Effector memory CD4-positive, alpha-beta T cell (primary cell): ENCODE measurements around the gene SLC35E3.

Experiments
- DNase-seq, 3 donors: peaks; one replicate each; pipeline ENCODE4 v3.0.0-alpha.2; 2020
- H3K27ac ChIP-seq: 2 replicates; pipeline ENCODE4 v1.7.0; 2013; ENCODE audit warnings: mild to moderate bottlenecking, low read length, moderate library complexity; ENCODE audit not compliant: insufficient read depth, poor library complexity, severe bottlenecking
- H3K27me3 ChIP-seq: replicated peaks from 2 replicates; pipeline ENCODE4 v1.7.0; 2013; ENCODE audit warnings: mild to moderate bottlenecking, low read length; ENCODE audit not compliant: insufficient read depth, control insufficient read depth, poor library complexity, severe bottlenecking
- H3K36me3 ChIP-seq: 2 replicates; pipeline ENCODE4 v1.7.0; 2013; ENCODE audit warnings: mild to moderate bottlenecking, low read length, moderate library complexity; ENCODE audit not compliant: control insufficient read depth, insufficient read depth
- H3K4me1 ChIP-seq: 2 replicates; pipeline ENCODE4 v1.7.0; 2013; ENCODE audit warnings: low read length, mild to moderate bottlenecking; ENCODE audit not compliant: control insufficient read depth, insufficient read depth, poor library complexity, severe bottlenecking
- H3K4me3 ChIP-seq: 2 replicates; pipeline ENCODE4 v1.7.0; 2013; ENCODE audit warnings: low read length, low read depth, mild to moderate bottlenecking; ENCODE audit not compliant: insufficient read depth, poor library complexity, severe bottlenecking
- H3K9me3 ChIP-seq: 2 replicates; pipeline ENCODE4 v1.7.0; 2013; ENCODE audit warnings: mild to moderate bottlenecking, low read length, moderate library complexity; ENCODE audit not compliant: control insufficient read depth

SLC35E3 gene

GRCh38 chr12:68750506-68750905 lies 4.5 kb downstream of the SLC35E3 start:
- Histone ChIP-seq H3K36me3 (peaks cover 9% of the 10 kb centered on the region), H3K4me1 (peaks cover 8% of the 10 kb centered on the region), H3K4me3 (no peak overlapping the region), H3K27me3 (no peaks in the 10 kb centered on the region), H3K27ac (no peak overlapping the region), H3K9me3 (no peaks in the 10 kb centered on the region)
- DNase-seq = no peak

- DNase-seq = no peak
- Histone ChIP-seq H3K27ac (no peak overlapping the region), H3K9me3 (no peaks in the 10 kb centered on the region), H3K36me3 (peaks cover 17% of the 10 kb centered on the region), H3K27me3 (no peaks in the 10 kb centered on the region), H3K4me3 (no peak overlapping the region), H3K4me1 (no peaks in the 10 kb centered on the region)
Measured at GRCh38 chr12:68755536-68756243, 9.7 kb downstream of the SLC35E3 start.

DNA sequence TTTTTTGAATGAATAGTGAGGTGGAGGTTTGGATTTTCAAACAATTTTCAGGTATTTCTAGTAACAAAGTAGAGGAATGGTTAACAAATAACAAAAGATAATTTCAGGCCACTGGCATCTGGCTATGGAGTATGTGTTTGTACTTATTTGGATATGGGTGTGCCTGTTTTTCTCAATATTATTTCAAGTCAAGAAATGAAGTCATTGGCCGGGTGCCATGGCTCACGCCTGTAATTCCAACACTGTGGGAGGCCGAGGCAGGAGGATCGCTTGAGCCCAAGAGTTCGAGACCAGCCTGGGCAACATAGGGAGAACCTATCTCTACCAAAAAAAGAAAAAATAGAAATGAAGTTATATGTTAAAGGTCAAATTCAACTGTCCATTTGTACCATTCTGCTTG lies 13.9 kb downstream of the SLC35E3 start:
- Histone ChIP-seq H3K36me3 (peaks cover 13% of the 10 kb centered on the region), H3K4me1 (no peaks in the 10 kb centered on the region), H3K27ac (no peak overlapping the region), H3K4me3 (no peak overlapping the region), H3K9me3 (no peaks in the 10 kb centered on the region), H3K27me3 (no peaks in the 10 kb centered on the region)
- DNase-seq = no peak

GRCh38 chr12:68760806-68761441 lies 14.9 kb downstream of the SLC35E3 start:
- DNase-seq = no peak
- Histone ChIP-seq H3K4me1 (no peaks in the 10 kb centered on the region), H3K4me3 (no peak overlapping the region), H3K9me3 (no peaks in the 10 kb centered on the region), H3K36me3 (peaks cover 5% of the 10 kb centered on the region), H3K27me3 (no peaks in the 10 kb centered on the region), H3K27ac (no peak overlapping the region)

- Histone ChIP-seq H3K27ac (no peak overlapping the region), H3K36me3 (peaks cover 5% of the 10 kb centered on the region), H3K27me3 (no peaks in the 10 kb centered on the region), H3K4me1 (no peaks in the 10 kb centered on the region), H3K9me3 (no peaks in the 10 kb centered on the region), H3K4me3 (no peak overlapping the region)
- DNase-seq = no peak
Measured at GRCh38 chr12:68761442-68761812, 15.5 kb downstream of the SLC35E3 start.

- DNase-seq = no peak
- Histone ChIP-seq H3K36me3 (peaks cover 5% of the 10 kb centered on the region), H3K4me1 (no peaks in the 10 kb centered on the region), H3K27me3 (no peaks in the 10 kb centered on the region), H3K27ac (no peak overlapping the region), H3K9me3 (no peaks in the 10 kb centered on the region), H3K4me3 (no peak overlapping the region)
Measured at GRCh38 chr12:68761901-68762630, 16.1 kb downstream of the SLC35E3 start.

- no peak for DNase-seq
- no peaks in the 10 kb centered on the region for H3K4me1 ChIP-seq
- H3K27me3 ChIP-seq = no peaks in the 10 kb centered on the region
- H3K9me3 ChIP-seq = no peaks in the 10 kb centered on the region
- H3K27ac ChIP-seq = no peak overlapping the region
- peaks cover 5% of the 10 kb centered on the region for H3K36me3 ChIP-seq
- no peak overlapping the region for H3K4me3 ChIP-seq
Measured at GRCh38 chr12:68762691-68763090, 16.7 kb downstream of the SLC35E3 start.

DNA sequence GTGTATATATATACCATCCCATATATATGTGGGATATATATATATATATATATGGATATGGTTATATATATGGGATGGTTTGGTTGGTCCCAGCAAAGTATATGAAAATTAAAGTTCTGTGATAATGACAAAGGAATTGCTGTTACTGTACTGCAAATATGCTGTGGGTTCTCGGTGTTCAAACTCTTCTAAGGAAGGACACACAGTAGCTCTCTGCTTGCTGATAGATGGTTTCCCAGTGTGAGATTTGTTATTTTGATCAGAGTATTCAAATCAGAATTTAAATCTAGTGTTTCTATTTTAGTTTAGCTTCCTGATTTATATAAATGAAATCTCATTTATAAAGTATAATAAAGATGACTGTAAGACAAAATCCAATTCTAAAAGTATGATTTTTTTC lies 19.7 kb downstream of the SLC35E3 start:
- H3K9me3 ChIP-seq = no peaks in the 10 kb centered on the region
- H3K36me3 ChIP-seq = no peaks in the 10 kb centered on the region
- H3K27me3 ChIP-seq = no peaks in the 10 kb centered on the region
- no peak overlapping the region for H3K4me3 ChIP-seq
- H3K4me1 ChIP-seq = no peaks in the 10 kb centered on the region
- DNase-seq = no peak
- no peak overlapping the region for H3K27ac ChIP-seq

DNA sequence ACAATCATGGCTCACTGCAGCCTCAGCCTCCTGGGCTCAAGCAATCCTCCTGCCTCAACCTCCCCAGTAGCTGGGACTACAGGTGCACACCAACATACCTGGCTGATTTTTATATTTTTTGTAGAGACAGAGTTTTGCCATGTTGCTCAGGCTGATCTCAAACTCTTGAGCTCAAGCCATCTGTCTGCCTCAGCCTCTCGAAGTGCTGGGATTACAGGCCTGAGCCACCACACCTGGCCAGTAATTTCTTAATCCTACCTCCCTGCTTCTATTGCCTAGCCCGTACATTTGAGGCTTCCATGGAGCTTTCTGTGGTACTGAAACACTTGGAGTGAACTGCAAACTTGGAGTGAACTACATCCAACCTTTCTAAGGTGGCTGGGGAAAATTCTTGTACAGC lies 20.7 kb downstream of the SLC35E3 start:
- DNase-seq = no peak
- Histone ChIP-seq H3K4me1 (no peaks in the 10 kb centered on the region), H3K4me3 (no peak overlapping the region), H3K27ac (no peak overlapping the region), H3K36me3 (no peaks in the 10 kb centered on the region), H3K9me3 (no peaks in the 10 kb centered on the region), H3K27me3 (no peaks in the 10 kb centered on the region)

GRCh38 chr12:68767191-68767590 lies 21.2 kb downstream of the SLC35E3 start:
- H3K36me3 ChIP-seq = no peaks in the 10 kb centered on the region
- DNase-seq = no peak
- H3K27ac ChIP-seq = no peak overlapping the region
- no peaks in the 10 kb centered on the region for H3K9me3 ChIP-seq
- H3K4me1 ChIP-seq = no peaks in the 10 kb centered on the region
- H3K4me3 ChIP-seq = no peak overlapping the region
- no peaks in the 10 kb centered on the region for H3K27me3 ChIP-seq
